Measurements from ENCODE around the gene PNMA5. TPM values are rescaled to one million over a fixed set of nuclear protein-coding genes. Genes with fewer than 3 reads are reported as not detected.
"Not testable (repeated sequence)": the region's sequence is repeated elsewhere in the genome, so short reads cannot be mapped to it uniquely, and the experiment has no call there.

PNMA5 gene
- total RNA-seq, 2 donors from 2014 or later: 0.07 to 0.16 TPM

GRCh38 chrX:152991123-152991522 lies 2.8 kb downstream of the PNMA5 start:
- no peak for ATAC-seq
- H3K4me3 Mint-ChIP-seq: peak overlapping the region; percentile 64
- H3K27me3 Mint-ChIP-seq: no peaks in the 10 kb centered on the region
- H3K9me3 ChIP-seq (ENCODE audit: control insufficient read depth, low read length, poor library complexity, severe bottlenecking): no peaks in the 10 kb centered on the region
- no peaks in the 10 kb centered on the region for H3K36me3 Mint-ChIP-seq (ENCODE audit: low read depth)
- H3K27ac Mint-ChIP-seq: peak overlapping the region; percentile 74
- DNase-seq: no peak
- peaks cover 12% of the 10 kb centered on the region for H3K4me1 Mint-ChIP-seq

DNA sequence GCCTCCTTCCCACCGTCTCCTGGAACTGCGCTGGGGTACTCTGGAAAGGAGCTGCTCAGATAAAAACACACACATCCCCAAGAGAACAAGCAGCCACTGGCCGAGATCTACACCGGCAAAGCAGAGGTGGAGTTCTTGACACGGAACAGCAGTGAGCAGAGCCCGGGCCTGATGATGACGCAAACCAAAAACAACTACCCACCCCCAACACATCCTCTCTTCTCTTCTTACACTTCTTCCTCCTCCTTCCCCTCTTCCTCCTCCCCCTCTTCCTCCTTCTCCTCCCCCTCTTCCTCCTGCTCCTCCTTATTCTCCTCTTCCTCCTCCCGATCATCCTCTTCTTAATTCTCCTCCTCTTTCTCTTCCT lies 4.6 kb downstream of the PNMA5 start:
- Mint-ChIP-seq H3K4me1 (peaks cover 12% of the 10 kb centered on the region), H3K27me3 (no peaks in the 10 kb centered on the region), H3K4me3 (peak overlapping the region; percentile 69), H3K27ac (peak overlapping the region; percentile 66), H3K36me3 (ENCODE audit: low read depth) (no peaks in the 10 kb centered on the region)
- H3K9me3 ChIP-seq (ENCODE audit: control insufficient read depth, low read length, poor library complexity, severe bottlenecking): no peaks in the 10 kb centered on the region
- DNase-seq (no peak), ATAC-seq (peak; percentile 62)

GRCh38 chrX:152988536-152989291 lies 5.2 kb downstream of the PNMA5 start:
- DNase-seq: no peak
- H3K27ac Mint-ChIP-seq: peak overlapping the region; percentile 66
- peak overlapping the region; percentile 69 for H3K4me3 Mint-ChIP-seq
- H3K27me3 Mint-ChIP-seq: no peaks in the 10 kb centered on the region
- peaks cover 12% of the 10 kb centered on the region for H3K4me1 Mint-ChIP-seq
- no peaks in the 10 kb centered on the region for H3K9me3 ChIP-seq (ENCODE audit: control insufficient read depth, low read length, poor library complexity, severe bottlenecking)
- ATAC-seq: no peak
- no peaks in the 10 kb centered on the region for H3K36me3 Mint-ChIP-seq (ENCODE audit: low read depth)

DNA sequence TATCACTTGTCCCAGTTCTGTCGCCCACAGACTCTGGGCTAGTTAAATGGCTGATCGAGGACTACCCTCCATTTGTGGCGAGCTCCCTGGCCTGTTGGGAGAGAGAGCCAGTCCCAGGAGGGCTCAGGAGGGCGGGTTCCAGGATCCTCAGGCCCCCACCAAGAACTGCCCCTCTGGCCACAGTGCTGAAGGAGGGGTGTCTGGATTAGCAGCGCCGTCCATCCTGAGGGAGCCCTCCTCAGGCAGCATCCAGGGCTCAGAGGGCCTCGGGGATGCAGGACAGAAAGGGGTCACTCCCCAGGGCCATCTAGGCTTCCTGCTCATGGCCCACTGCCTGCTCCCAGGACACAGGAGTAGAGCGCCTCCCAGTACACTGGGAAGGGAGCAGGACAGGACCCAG lies 6.1 kb downstream of the PNMA5 start:
- no peak overlapping the region for H3K4me3 Mint-ChIP-seq
- no peaks in the 10 kb centered on the region for H3K36me3 Mint-ChIP-seq (ENCODE audit: low read depth)
- ATAC-seq (no peak), DNase-seq (no peak)
- H3K27ac Mint-ChIP-seq: no peak overlapping the region
- no peaks in the 10 kb centered on the region for H3K9me3 ChIP-seq (ENCODE audit: control insufficient read depth, low read length, poor library complexity, severe bottlenecking)
- H3K4me1 Mint-ChIP-seq: peaks cover 12% of the 10 kb centered on the region
- no peaks in the 10 kb centered on the region for H3K27me3 Mint-ChIP-seq

GRCh38 chrX:152987156-152987555 lies 6.8 kb downstream of the PNMA5 start:
- H3K9me3 ChIP-seq (ENCODE audit: control insufficient read depth, low read length, poor library complexity, severe bottlenecking); DNase-seq; H3K27me3 Mint-ChIP-seq; H3K36me3 Mint-ChIP-seq (ENCODE audit: low read depth); ATAC-seq; H3K27ac Mint-ChIP-seq; H3K4me3 Mint-ChIP-seq: not testable (repeated sequence)
- peaks cover 12% of the 10 kb centered on the region for H3K4me1 Mint-ChIP-seq

DNA sequence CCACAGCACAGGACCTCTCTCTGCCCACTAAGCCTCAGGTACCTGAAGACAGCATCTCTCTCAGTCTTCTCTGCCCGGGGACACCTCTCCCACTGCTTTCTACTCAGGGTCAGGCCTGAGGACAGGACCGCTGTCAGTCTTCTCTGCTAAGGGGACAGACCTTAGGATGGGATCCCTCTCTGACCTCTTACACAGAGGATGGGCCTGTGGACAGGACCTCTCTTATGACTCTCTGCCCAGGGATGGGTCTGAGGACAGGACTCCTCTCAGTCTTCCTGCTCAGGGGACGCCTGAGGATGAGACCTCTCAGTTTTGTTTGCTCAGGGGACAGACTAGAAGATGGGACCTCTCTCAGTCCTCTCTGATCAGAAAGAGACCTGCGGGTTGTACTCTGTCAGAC lies 8.5 kb downstream of the PNMA5 start:
- not testable (repeated sequence) for H3K27ac Mint-ChIP-seq; H3K4me1 Mint-ChIP-seq; H3K27me3 Mint-ChIP-seq; ATAC-seq; DNase-seq; H3K36me3 Mint-ChIP-seq (ENCODE audit: low read depth); H3K9me3 ChIP-seq (ENCODE audit: control insufficient read depth, low read length, poor library complexity, severe bottlenecking); H3K4me3 Mint-ChIP-seq

GRCh38 chrX:152968193-152968592 lies 25.7 kb downstream of the PNMA5 start:
- no peaks in the 10 kb centered on the region for H3K36me3 Mint-ChIP-seq (ENCODE audit: low read depth)
- H3K27ac Mint-ChIP-seq: no peak overlapping the region

DNA sequence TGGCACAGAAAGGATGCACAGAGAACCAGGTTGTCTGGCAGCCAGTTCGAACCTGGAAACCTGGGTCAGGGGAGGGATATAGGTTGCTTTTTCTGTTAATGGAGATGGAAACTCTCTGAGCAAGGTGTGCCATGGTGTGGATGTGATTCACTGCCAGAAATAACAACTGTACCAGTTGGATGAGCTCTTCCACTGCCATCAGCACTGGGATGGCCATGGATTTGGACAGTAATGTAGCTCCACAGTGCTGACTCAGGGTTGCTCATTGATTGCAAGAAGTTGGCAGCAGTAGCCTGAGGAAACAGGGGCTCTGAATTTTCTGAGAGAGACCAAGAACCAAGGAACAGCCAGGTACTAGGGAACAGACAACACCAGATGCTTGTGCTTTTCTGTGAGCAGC lies 33.8 kb downstream of the PNMA5 start:
- DNase-seq (no peak), ATAC-seq (no peak)
- Mint-ChIP-seq H3K27me3 (no peaks in the 10 kb centered on the region), H3K4me1 (peaks cover 2% of the 10 kb centered on the region), H3K36me3 (ENCODE audit: low read depth) (peaks cover 3% of the 10 kb centered on the region), H3K27ac (no peak overlapping the region), H3K4me3 (no peak overlapping the region)
- H3K9me3 ChIP-seq (ENCODE audit: control insufficient read depth, low read length, poor library complexity, severe bottlenecking): no peaks in the 10 kb centered on the region

More at GRCh38 chrX:152968193-152968592, 25.7 kb downstream of the PNMA5 start:
- DNase-seq (no peak), ATAC-seq (no peak)
- Mint-ChIP-seq H3K4me1 (no peaks in the 10 kb centered on the region), H3K27me3 (no peaks in the 10 kb centered on the region), H3K4me3 (no peak overlapping the region)
- H3K9me3 ChIP-seq (ENCODE audit: control insufficient read depth, low read length, poor library complexity, severe bottlenecking): no peaks in the 10 kb centered on the region

DNA sequence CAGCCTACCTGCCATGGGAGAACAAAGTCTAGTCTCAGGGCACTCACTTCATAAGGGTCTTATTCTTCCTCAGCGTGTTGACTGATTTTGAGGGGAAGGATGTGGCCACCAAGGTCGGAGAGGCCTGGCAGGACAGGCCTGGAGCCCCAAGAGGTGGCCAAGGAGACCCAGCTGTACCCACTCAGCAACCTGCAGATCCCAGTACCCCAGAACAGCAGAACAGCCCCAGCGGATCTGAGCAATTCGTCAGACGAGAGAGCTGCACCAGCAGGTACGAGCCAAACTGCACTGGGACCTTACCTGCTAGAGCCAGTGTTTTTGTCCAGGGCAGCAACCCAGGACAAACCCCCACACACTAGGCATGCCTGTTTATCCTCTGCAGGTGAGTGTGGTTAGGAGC lies 34.3 kb downstream of the PNMA5 start:
- H3K27me3 Mint-ChIP-seq: no peaks in the 10 kb centered on the region
- ATAC-seq (no peak), DNase-seq (no peak)
- H3K9me3 ChIP-seq (ENCODE audit: control insufficient read depth, low read length, poor library complexity, severe bottlenecking): no peaks in the 10 kb centered on the region
- H3K4me3 Mint-ChIP-seq: no peak overlapping the region
- peaks cover 3% of the 10 kb centered on the region for H3K36me3 Mint-ChIP-seq (ENCODE audit: low read depth)
- H3K27ac Mint-ChIP-seq: no peak overlapping the region
- peaks cover 2% of the 10 kb centered on the region for H3K4me1 Mint-ChIP-seq

GRCh38 chrX:152958524-152959465 lies 35.1 kb downstream of the PNMA5 start:
- DNase-seq (peak; percentile 77 to 90 (median 85)), ATAC-seq (peak; percentile 99)
- Mint-ChIP-seq H3K36me3 (ENCODE audit: low read depth) (peaks cover 3% of the 10 kb centered on the region), H3K27me3 (no peaks in the 10 kb centered on the region), H3K4me3 (peak overlapping the region; percentile 84), H3K27ac (peak overlapping the region; percentile 81), H3K4me1 (peaks cover 2% of the 10 kb centered on the region)
- no peaks in the 10 kb centered on the region for H3K9me3 ChIP-seq (ENCODE audit: control insufficient read depth, low read length, poor library complexity, severe bottlenecking)

DNA sequence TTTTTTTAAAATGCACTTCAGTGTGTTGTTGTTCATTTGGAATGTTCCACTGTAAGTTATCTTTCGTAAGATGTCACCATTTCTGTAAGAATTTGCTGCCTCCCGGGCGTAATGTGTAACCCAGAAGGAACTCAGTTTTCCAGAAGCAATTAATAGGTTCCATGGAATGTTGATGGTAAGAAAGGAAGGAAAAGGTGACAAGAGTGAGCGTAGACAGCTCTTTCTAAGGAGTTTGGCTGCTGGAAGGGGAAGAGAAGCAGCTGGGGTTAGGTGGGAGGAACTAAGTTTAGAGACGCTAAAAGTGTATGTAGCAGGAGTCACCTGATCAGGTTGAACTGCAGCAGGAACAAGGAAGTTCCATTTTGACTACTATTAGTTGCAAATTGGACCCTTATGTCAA lies 35.9 kb downstream of the PNMA5 start:
- no peak for DNase-seq
- Mint-ChIP-seq H3K4me3 (peak overlapping the region; percentile 31), H3K27me3 (no peaks in the 10 kb centered on the region), H3K36me3 (ENCODE audit: low read depth) (peaks cover 3% of the 10 kb centered on the region), H3K27ac (peak overlapping the region; percentile 81), H3K4me1 (peaks cover 2% of the 10 kb centered on the region)
- H3K9me3 ChIP-seq (ENCODE audit: control insufficient read depth, low read length, poor library complexity, severe bottlenecking): no peaks in the 10 kb centered on the region
- no peak for ATAC-seq

GRCh38 chrX:152950786-152951185 lies 43.1 kb downstream of the PNMA5 start:
- no peaks in the 10 kb centered on the region for H3K4me1 Mint-ChIP-seq
- H3K4me3 Mint-ChIP-seq: no peak overlapping the region
- no peak overlapping the region for H3K27ac Mint-ChIP-seq
- DNase-seq (no peak), ATAC-seq (no peak)
- H3K36me3 Mint-ChIP-seq (ENCODE audit: low read depth): peaks cover 6% of the 10 kb centered on the region
- H3K27me3 Mint-ChIP-seq: no peaks in the 10 kb centered on the region
- H3K9me3 ChIP-seq (ENCODE audit: control insufficient read depth, low read length, poor library complexity, severe bottlenecking): no peaks in the 10 kb centered on the region

DNA sequence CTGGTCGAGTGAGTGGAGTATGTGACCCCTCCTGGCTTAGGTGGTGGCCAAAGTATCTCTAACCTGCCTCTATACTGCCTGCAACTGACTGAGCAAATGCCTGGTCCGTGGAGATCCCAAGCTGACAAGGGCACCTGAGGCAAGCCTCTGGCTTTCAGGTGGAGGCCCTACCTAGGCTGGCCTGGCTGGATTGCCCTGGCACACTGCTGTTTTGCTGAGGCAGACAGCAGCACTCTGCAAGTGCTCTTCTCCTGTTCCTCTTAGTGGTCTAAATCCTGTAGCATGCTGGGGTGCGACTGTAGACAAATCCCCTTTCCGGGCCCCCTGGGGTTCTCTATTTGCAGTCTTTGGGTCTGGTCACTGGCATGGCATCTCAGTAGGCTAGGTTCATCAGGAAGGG lies 44.8 kb downstream of the PNMA5 start:
- no peak overlapping the region for H3K27ac Mint-ChIP-seq
- ATAC-seq: no peak
- peaks cover 9% of the 10 kb centered on the region for H3K36me3 Mint-ChIP-seq (ENCODE audit: low read depth)
- H3K9me3 ChIP-seq (ENCODE audit: control insufficient read depth, low read length, poor library complexity, severe bottlenecking): no peaks in the 10 kb centered on the region
- DNase-seq: no peak
- no peaks in the 10 kb centered on the region for H3K27me3 Mint-ChIP-seq
- H3K4me3 Mint-ChIP-seq: no peak overlapping the region
- no peaks in the 10 kb centered on the region for H3K4me1 Mint-ChIP-seq
